Measurements from ENCODE around the gene TMEM106C.

TMEM106C gene

DNA sequence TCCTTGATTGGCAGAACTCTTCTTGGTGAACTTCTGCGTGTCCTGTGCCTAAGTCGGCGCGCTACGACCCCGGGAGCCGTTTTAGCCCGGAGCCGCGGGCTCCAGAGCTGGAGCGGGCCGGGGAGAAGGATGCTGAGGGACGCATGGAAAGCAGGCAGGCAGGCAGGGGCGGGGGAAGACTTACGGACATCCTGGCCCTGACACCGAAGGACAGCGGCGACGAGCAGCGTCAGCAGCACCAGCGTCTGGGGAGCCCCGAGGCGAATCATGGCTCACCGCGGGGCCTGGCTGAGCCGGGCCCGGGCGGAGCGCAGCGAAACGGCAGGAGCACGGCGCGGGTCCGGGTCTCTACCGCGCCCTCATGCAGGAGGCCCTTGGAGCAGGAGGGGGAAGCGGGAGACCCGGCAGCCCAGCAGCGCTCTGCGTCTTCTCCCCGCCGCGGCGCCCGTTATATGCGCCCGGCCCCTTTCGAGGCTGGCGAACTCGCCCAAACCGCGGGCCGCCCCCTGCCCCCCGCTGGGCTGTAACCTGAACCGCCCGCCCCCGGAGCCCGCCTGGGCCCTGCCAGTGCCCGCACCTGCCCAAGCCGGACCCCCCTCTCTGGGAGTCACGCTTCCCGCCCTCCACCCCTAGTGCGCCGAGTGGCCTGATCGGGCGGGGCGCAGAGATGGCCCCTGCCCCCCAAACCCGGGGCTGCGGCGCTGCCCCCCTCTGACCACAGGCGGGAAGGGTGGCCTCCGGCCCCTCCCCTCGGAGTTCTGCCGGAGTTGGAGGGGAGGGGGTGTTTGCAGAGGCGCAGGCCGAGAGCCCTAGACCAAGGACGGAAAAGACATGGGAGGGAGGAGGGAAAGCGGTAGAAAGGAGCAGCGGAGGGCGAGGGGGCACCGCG is 40.9 kb downstream of the TMEM106C start, which contains the start of gene COL2A1:
COL2A1 (minus strand) TSS at position 424 of the 889 bp plus-strand sequence; CDS start at position 269, 155 bp downstream.
- no peak for DNase-seq (ENCODE audit: extremely low read depth, low read depth)
- TF ChIP-seq, protein P1, sequence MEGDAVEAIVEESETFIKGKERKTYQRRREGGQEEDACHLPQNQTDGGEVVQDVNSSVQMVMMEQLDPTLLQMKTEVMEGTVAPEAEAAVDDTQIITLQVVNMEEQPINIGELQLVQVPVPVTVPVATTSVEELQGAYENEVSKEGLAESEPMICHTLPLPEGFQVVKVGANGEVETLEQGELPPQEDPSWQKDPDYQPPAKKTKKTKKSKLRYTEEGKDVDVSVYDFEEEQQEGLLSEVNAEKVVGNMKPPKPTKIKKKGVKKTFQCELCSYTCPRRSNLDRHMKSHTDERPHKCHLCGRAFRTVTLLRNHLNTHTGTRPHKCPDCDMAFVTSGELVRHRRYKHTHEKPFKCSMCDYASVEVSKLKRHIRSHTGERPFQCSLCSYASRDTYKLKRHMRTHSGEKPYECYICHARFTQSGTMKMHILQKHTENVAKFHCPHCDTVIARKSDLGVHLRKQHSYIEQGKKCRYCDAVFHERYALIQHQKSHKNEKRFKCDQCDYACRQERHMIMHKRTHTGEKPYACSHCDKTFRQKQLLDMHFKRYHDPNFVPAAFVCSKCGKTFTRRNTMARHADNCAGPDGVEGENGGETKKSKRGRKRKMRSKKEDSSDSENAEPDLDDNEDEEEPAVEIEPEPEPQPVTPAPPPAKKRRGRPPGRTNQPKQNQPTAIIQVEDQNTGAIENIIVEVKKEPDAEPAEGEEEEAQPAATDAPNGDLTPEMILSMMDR (IDR thresholded peaks at IDR 0.05; ENCODE audit: low read depth, low read length) = no peak

DNA sequence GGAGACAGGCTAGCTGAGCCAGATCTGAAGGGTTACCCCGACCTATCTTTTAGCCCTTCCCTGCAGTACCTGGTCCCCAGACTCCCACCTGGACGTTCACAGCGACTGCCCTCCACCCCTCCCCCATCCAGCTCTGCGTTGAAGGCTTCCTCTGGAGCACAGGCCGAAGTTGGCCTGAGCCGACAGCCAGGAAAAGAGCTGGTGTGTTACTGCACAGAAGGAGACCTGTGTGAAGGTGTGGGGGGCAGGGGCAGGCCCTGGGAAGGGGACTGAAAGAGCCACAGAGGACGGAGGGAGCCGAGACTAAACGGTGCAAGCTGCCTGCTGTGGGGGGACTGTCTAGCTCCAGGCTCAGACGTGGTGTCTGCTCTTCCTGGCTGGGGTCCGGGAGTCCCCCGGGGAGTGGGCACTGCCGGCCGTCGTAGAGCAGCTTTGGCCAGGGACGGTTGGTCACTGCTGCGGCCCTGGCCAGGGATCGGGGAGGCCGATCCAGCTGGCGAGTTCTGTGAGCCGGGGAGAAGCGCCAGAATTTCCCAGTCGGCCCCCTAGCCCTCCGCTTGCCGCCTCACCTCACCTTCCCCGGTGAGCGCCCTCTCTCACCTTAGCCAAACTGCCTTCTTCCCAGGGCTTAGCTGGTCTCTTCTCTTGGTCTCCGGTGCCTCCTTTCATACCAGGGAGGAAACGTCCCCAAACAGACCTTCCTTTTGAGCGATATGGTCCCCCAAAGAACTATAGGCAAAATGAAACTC is 41.8 kb downstream of the TMEM106C start:
- DNase-seq (ENCODE audit: extremely low read depth, low read depth) = no peak
- TF ChIP-seq, protein P1 (IDR thresholded peaks at IDR 0.05; ENCODE audit: low read depth, low read length) = no peak

DNA sequence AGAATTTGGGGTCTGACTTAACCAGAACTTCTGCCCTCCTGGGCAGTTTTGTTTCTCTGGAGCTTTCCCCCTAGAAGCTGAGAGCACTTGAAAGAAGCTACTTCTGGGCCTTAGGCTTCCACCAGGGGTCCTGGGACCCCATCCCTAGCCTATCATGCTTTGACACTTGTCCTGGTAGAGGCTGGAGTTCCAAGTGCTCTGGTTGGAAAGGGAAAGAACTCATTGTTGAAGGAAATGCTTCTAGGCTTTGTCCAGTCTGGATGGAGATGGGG is 42.3 kb downstream of the TMEM106C start:
- TF ChIP-seq, protein P1 (IDR thresholded peaks at IDR 0.05; ENCODE audit: low read depth, low read length) = no peak
- no peak for DNase-seq (ENCODE audit: extremely low read depth, low read depth)

DNA sequence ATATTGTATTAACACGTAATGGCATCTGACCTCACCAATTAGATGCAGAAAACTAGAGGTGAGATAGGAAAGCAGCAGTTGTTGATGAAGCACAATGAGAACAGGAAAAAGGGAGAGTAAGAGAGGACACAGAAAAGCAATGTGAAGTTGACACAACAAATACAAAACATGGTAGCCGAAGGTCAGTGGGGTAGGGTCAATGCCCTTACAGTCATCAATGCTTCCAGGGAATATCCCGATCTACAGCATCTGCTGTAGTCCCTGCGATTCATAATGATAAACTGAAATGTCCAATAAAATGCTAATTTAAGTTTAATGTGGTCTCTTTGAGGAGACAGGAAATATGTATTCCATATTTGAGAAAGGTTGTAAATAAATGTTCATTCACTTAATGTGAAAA is 43.8 kb downstream of the TMEM106C start:
- TF ChIP-seq, protein P1 (IDR thresholded peaks at IDR 0.05; ENCODE audit: low read depth, low read length) = no peak

DNA sequence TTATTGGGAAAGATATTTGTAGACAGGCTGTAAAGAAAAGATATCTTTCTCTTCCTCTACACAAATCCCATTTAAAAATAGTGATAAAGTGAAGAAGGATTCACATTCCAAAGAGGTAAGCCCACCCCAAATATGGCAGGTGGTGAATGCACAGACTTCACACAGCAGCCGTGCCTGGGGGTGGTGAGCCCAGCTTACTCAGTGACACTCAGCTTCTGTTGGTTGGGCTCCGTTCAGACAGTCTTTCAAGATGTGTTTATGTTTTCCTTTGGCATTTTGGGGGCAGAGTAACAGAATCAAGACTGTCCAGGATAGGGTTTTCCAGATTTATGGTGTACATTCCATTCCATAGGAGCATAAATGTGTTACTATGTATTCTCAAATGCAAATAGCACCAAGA is 45.0 kb downstream of the TMEM106C start:
- TF ChIP-seq, protein P1 (IDR thresholded peaks at IDR 0.05; ENCODE audit: low read depth, low read length) = no peak
- DNase-seq (ENCODE audit: extremely low read depth, low read depth) = no peak

More for the DNA sequence above, 43.8 kb downstream of the TMEM106C start:
- DNase-seq (ENCODE audit: extremely low read depth, low read depth) = no peak

DNA sequence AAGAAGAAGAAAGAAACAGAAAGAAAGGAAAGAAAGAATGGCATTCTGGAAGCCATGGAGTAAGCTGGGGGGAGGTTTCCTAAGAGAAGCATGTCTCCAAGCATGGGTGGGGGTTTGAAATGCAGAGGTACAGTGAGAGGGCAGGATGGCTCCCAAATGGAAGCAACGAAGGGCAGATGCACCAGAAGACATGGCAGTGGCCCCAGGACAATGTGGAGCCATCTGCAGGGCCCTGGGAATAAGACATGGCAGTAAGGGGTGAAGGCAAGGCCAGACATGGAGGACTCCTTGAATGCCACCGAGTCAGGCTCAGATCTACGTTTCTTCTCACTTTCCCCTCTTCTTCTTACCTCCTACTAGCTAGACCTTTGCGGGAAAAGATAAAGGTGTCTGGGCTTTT is 45.6 kb downstream of the TMEM106C start:
- no peak for DNase-seq (ENCODE audit: extremely low read depth, low read depth)
- TF ChIP-seq, protein P1 (IDR thresholded peaks at IDR 0.05; ENCODE audit: low read depth, low read length) = no peak

DNA sequence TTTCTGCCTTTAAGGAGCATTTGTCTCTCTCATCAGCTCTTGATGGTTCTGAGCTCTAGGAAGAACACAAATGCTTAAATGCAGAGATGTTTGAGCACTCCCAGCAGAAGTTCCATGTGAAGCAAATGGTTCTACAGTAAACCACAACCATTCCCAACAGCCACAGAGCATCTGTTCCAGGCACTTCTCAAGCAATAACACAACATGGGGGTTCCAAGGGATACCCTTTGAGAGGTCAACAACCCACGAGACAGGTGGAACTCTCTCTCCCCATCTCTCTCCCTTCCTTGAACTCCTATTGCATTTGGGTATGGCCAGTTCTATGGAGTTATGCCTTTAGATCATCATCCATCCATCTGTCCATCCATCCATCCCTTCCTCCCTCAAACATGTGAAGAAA is 46.1 kb downstream of the TMEM106C start:
- no peak for DNase-seq (ENCODE audit: extremely low read depth, low read depth)
- TF ChIP-seq, protein P1 (IDR thresholded peaks at IDR 0.05; ENCODE audit: low read depth, low read length) = no peak
